ENCODE measurements around the gene TOR1AIP2.
"Not testable (repeated sequence)": the region's sequence is repeated elsewhere in the genome, so short reads cannot be mapped to it uniquely, and the experiment has no call there.

The TOR1AIP2 gene

GRCh38 chr1:179879797-179880196 lies 2.2 kb upstream of the TOR1AIP2 start:
- DNase-seq = no peak

- DNase-seq = no peak
Observed at GRCh38 chr1:179876300-179876715, 1.3 kb downstream of the TOR1AIP2 start.

- no peak for DNase-seq
Observed at GRCh38 chr1:179875596-179876299, 1.9 kb downstream of the TOR1AIP2 start.

- no peak for DNase-seq
Observed at GRCh38 chr1:179873438-179873851, 4.2 kb downstream of the TOR1AIP2 start.

- DNase-seq = no peak
Observed at GRCh38 chr1:179872558-179872957, 5.0 kb downstream of the TOR1AIP2 start.

GRCh38 chr1:179871940-179872339 lies 5.7 kb downstream of the TOR1AIP2 start:
- DNase-seq = no peak

GRCh38 chr1:179870870-179871269 lies 6.7 kb downstream of the TOR1AIP2 start:
- DNase-seq = no peak

- DNase-seq = no peak
Observed at GRCh38 chr1:179867493-179868330, 9.9 kb downstream of the TOR1AIP2 start.

- DNase-seq = no peak
Observed at GRCh38 chr1:179866616-179867015, 11.0 kb downstream of the TOR1AIP2 start.

GRCh38 chr1:179865377-179865776 lies 12.2 kb downstream of the TOR1AIP2 start:
- no peak for DNase-seq

- DNase-seq = no peak
Observed at GRCh38 chr1:179860652-179861051, 17.0 kb downstream of the TOR1AIP2 start.

- DNase-seq = no peak
Observed at GRCh38 chr1:179857009-179857408, 20.6 kb downstream of the TOR1AIP2 start.

GRCh38 chr1:179856296-179856695 lies 21.3 kb downstream of the TOR1AIP2 start:
- DNase-seq = no peak

- DNase-seq = not testable (repeated sequence)
Observed at GRCh38 chr1:179855831-179856230, 21.8 kb downstream of the TOR1AIP2 start.

- no peak for DNase-seq
Observed at GRCh38 chr1:179853102-179853501, 24.5 kb downstream of the TOR1AIP2 start.

- no peak for DNase-seq
Observed at GRCh38 chr1:179848233-179848632, 29.4 kb downstream of the TOR1AIP2 start.

GRCh38 chr1:179840107-179840506 lies 37.5 kb downstream of the TOR1AIP2 start:
- no peak for DNase-seq

- not testable (repeated sequence) for DNase-seq
Observed at GRCh38 chr1:179836686-179837445, 40.7 kb downstream of the TOR1AIP2 start.

- DNase-seq = no peak
Observed at GRCh38 chr1:179831852-179832699, 45.5 kb downstream of the TOR1AIP2 start.

- DNase-seq = no peak
Observed at GRCh38 chr1:179831225-179831624, 46.4 kb downstream of the TOR1AIP2 start.

- no peak for DNase-seq
Observed at GRCh38 chr1:179828554-179829110, 49.0 kb downstream of the TOR1AIP2 start.
